ENCODE measurements around the gene RECK.

GRCh38 chr9:36169708-36170107, 133.0 kb downstream of the RECK start:
- no peak for TF ChIP-seq POLR2AphosphoS5 (IDR thresholded peaks at IDR 0.05; ENCODE audit: low read depth, low read length)
- TF ChIP-seq REST (IDR thresholded peaks at IDR 0.05; ENCODE audit: insufficient read depth in 1 of 2, low read depth in 2 of 2, low read length in 2 of 2) = no peak
- no peak for TF ChIP-seq TAF1 (IDR thresholded peaks at IDR 0.05; ENCODE audit: borderline replicate concordance, insufficient read depth, low read length)

All from PFSK-1 (cell line).